ENCODE results near the gene PALMD.

The PALMD gene

GRCh38 chr1:99645699-99646531 is at the start of gene PALMD:
Gene PALMD (plus strand): TSS chr1:99646113. CDS start chr1:99646318, 205 bp downstream.
- peak; percentile 68 for DNase-seq

DNA sequence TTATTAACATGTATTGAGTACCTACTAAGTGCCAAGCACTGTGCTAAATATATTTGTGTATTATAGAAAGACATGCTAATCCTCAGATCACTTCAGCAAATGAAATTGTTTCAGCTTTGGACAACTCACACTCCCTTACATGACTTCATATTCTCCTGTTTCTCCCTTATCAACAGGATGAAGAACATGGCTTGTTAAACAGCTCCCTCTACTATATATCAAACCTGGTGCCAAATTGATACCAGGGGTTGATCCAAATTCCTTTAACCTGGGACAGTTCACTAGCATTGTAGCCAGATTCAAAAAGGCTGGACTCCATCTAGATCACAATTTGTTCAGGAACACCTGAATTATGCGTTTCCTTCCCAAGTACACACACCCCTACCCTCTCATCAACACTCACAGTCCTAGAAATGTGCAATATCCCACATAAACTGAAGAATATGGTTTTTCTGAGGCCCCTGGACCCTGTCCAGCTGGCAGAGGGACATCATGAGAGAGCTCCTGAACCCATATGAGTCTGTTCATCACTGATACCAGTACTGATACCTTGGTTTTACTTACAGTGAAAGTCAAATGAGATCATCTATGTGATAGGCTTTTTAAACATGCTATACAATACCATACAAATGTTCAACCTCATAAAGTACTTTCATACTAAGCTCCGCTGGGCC is 47.0 kb upstream of the PALMD start:
- no peak for DNase-seq

DNA sequence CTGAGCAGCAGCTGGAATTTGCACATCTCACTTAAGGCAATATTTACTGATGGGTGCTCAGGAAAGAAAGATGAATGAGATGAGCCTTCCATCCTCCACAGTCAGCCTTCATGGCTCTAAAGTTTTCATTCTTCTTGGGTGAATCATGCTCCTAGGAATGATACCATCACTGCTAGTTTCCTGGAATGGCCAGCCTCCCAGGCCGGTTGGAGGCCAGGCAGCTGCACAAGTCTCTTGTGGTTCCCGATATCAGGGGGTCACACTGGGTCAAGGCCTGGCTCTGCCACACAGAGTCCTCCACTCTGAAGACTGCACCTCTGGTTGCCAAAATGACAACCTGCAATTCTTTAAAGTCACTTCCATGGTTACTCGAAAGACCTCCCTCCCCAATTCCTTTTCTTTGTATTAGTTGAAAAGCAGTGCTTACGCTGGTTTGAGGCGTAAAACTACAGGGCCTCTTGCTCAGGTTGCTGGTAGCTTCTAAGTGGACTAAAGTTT is 46.2 kb upstream of the PALMD start:
- no peak for DNase-seq

GRCh38 chr1:99600782-99601181 is 45.1 kb upstream of the PALMD start:
- DNase-seq: no peak

GRCh38 chr1:99601208-99601607 is 44.7 kb upstream of the PALMD start:
- no peak for DNase-seq

DNA sequence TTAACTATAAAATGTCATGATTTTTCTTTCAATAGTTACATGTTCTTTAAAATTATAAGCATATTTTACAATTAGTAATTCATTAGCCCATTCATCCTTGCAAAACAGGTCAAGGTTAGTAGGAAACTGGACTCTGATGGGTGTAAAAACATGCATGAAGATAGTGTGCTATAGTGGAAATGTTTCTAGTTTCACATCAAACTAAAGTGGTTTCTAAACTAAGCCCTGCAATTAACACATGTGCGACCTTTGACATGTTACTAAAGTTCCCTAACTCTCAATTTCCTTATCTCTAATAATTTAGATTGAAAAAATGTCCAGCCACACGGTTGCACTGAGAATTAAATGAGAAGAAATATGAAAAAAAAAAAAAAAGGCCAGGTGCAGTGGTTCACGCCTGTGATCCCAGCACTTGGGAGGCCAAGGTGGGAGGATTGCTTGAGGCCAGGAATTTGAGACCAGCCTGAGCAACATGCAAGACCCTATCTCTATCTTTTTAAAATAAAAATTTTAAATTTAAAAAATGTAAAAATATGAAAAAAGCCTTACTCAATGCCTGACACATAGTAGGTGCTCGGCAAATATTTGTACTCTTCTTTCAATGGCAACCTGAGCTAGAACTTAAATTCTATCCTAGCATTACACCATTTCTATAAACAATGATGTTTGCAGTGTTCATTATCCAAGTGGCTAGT is 44.1 kb upstream of the PALMD start:
- DNase-seq: no peak

DNA sequence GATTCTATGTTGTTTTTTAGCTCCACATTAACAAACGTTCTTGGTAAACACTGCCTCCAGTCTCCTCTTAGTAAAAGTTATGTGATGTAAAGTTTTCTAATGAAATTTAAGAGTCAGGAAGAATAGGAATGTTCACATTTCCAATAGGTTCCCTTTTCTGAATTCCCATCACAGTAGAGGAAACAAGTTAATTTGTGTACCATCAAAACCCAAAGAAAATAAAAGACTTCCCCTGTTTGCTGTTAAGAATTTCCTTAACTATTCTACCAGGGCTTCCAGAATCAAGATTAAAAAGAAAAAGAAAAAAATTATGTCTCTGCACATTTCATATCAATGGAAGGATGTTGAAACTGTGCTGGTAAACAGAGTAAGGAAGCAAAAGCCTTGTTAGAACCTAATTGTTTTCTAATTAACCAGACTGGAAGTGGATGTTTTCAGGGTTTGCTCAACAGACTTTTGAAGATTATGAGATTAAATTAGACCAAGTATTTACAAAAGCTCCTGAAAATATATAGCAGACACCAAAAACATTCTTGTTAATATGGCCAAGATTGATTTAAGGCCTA is 43.4 kb upstream of the PALMD start:
- no peak for DNase-seq

DNA sequence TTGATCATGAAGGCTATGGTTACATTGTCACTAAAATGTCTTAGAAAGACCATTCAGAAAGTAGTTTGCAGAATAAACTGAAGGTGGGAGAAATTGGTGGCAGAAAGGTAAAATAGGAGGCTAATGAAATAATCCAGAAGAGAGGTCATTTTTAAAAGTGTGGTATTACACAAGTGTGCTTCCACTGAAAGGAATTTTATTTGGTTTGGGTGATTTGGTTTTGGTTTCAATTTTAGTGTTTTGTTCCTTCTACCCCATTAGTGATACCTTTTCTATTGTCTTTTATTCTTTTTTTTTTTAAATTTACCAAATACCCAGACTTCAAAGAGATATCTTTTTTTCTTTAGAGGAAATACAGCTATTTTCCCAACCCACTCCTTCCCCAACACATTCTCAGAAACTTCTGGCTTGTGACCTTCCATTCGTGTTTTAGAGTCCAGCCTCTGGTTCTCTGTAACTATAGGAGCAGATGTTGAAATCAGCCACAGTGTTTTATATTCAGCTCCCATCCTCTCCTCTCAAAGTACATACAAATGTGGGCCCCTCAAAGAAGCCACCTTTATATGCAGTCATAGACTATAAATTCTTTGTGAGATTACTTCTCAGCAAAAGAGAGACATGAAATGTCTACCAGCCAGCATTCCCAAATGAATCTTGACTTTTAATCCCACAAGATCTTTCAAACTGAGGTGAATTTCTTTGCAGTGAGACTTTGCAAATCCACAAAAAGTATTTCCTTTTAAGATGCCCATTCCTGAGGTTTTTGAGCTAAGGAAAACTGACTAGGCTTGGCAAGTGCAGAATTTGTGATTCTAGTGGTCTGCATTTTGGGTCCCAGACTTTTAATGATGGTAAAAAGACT is 42.0 kb upstream of the PALMD start:
- no peak for DNase-seq

- DNase-seq: no peak
These were observed 39.6 kb upstream of the PALMD start for GRCh38 chr1:99606306-99606705.

- DNase-seq: no peak
These were observed 38.3 kb upstream of the PALMD start for GRCh38 chr1:99607590-99607989.

DNA sequence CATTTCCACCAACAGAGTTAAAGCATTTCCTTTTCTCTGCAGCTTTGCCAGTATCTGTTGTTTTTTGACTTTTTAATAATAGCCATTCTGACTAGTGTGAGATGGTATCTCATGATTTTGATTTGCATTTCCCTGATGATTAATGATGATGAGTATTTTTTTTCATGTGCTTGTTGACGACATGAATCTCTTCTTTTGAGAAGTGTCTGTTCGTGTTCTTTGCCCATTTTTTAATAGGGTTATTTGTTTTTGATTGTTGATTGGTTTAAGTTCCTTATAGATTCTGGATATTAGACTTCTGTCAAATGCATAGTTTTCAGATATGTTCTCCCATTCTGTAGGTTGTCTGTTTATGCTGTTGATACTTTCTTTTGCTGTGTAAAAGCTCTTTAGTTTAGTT is 37.9 kb upstream of the PALMD start:
- DNase-seq: no peak

GRCh38 chr1:99613716-99614115 is 32.2 kb upstream of the PALMD start:
- DNase-seq: no peak

DNA sequence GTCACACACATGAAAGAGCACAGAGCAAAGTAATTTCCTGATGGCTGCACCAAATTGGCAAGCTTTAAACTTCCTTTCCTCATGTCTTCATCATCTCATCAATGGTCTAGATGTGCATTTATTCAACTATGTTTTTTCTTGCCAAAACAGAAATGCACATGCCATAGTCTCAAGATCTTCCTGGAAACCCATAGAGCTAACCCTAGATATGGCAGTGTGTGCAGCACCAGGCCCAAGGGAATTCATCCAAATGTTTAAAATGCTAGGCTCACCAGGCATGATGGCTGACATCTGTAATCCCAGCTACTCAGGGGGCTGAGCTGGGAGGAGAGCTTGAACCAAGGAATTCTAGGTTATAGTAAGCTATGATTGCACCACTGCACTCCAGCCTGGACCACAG is 31.2 kb upstream of the PALMD start:
- no peak for DNase-seq

- peak; percentile 35 for DNase-seq
These were observed 26.3 kb upstream of the PALMD start for GRCh38 chr1:99619583-99619982.

DNA sequence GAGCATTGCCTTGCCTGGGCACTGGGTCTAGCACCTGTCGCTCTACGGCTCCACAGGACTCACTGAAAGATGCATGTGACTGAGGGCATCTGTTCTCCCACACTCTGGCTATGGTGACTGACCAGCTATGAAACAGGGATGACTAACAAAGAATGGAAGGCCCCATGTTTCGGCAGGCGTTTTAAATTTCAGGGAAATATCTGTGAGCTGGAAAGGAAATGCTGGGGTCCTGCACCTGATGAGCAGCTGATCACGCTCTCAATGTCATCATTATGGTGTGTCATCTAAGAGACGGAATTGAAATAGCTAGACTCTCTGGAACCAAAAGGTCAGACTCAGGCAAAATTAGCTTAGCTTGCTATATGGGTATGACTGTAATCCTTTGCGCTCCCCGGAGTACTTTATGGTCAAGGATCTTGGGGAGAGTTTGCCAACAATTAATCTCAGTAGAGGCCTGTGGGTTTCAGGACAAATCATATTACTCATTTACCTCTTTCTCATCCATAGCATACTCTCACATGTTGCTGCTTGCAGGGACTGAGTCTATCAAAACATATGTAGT is 24.5 kb upstream of the PALMD start:
- DNase-seq: peak; percentile 38

GRCh38 chr1:99622702-99623347 is 23.1 kb upstream of the PALMD start:
- DNase-seq: no peak

DNA sequence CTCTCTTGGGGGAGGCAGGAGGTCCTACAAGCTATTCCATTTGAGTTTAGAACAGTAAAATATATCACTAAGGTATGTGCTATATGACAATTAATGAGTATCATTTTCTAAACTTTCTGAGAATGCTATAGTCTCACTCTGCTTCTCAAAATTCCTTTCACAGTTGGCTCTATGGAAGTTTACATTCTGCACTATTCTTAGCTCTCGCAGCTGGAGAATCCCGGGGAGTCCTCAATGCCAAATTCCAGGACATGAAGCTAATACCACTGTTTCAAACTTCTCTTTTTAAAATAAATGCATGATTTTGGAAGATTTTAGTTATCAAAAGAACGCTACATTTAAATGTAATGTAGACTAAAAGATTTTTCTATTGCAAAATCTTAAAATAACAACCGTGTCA is 22.4 kb upstream of the PALMD start:
- no peak for DNase-seq

DNA sequence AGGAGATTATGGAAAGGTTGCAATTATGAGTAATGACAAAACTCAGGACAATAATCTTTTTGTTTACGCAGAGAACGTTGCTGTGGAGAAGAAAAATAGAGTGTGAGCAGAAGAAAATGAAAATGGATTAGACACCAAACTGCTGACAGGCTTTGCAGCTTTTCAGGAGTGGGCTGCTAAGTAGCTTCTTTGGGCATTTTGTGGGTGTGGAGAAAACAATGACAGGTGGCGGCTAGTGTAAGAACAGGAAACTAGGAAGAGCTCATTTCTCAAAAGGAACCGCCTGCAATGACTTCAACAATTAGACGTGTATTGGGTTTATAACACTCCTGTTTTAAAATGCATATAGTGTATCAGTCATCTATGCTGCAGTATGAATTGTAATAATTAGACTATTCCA is 18.3 kb upstream of the PALMD start:
- no peak for DNase-seq

DNA sequence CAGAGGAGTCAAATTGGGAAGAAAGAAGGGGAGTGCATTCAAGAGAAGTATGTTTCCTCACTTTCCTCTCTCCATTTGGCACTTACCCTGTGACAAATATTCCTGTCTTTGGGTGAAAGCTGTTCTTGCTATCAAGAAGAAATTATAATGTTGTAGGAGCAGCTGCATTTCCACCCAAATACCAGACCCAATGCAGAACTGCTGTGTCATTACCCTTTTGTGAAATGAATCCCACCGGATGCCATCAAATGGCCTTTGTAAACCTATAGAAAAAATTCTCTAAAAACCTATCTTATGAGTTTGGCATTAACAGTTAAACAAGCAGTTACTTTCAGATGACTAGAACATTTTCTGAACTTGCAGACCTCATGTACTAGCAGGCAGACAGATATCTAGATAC is 16.7 kb upstream of the PALMD start:
- no peak for DNase-seq

GRCh38 chr1:99634971-99635624 is 10.8 kb upstream of the PALMD start:
- no peak for DNase-seq

DNA sequence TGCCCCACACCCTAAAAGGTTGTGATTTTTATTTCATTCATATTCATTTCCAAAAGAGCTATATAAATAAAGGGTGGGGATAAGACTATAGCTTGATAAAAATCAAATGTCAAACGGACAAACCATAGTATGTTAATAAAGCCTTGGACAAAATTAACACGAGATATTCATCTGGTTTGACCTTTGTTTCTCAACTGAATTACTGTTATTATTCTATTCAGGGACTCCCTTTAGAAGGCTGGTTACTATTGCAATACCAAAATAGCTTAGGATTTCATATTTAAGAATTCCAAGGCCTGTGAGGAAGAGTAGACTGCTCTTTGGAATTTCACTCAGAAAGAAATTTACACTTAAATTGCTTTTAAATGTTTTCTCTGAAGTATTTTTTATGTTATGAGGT is 10.2 kb upstream of the PALMD start:
- DNase-seq: no peak

Measured in right hindlimb (tissue), 1 donor.